ENCODE data around the gene TERT.
A peak's percentile ranks its signal among the peaks of the same experiment; 100 is the strongest.

TERT gene

GRCh38 chr5:1315709-1316587 is 21.1 kb upstream of the TERT start:
- H3K4me1 ChIP-seq = peaks cover 55 to 100% (median 93%) of the 10 kb centered on the region in 10 experiments

GRCh38 chr5:1315018-1315708 is 20.3 kb upstream of the TERT start:
- peak overlapping the region in 6 of 11 experiments; percentile 36 to 78 (median 70); a peak in 8 of 22 replicates for H3K9ac ChIP-seq
- peak overlapping the region in 6 of 11 experiments; percentile 35 to 87 (median 74); a peak in 11 of 22 replicates for H3K27ac ChIP-seq
- no peak for TF ChIP-seq Cebpa-rat (IDR thresholded peaks at IDR 0.05)
- H3K36me3 ChIP-seq = peaks cover 21 to 38% (median 30%) of the 10 kb centered on the region in 11 experiments
- H4K20me1 ChIP-seq = peaks cover 0 to 82% (median 56%) of the 10 kb centered on the region in 11 experiments; a peak in 20 of 22 replicates
- peaks cover 16 to 21% (median 18%) of the 10 kb centered on the region in 11 experiments for H3K9me3 ChIP-seq (replicated peaks in 1 of 11)
- peaks cover 0 to 100% (median 0%) of the 10 kb centered on the region in 11 experiments; a peak in 10 of 22 replicates for H3K27me3 ChIP-seq
- peak overlapping the region; percentile 60 to 98 (median 94) for H3K4me2 ChIP-seq
- peak overlapping the region in 5 of 10 experiments; percentile 21 to 57 (median 46); a peak in 11 of 20 replicates for H3K4me3 ChIP-seq
- H3K4me1 ChIP-seq = peaks cover 55 to 93% (median 89%) of the 10 kb centered on the region in 10 experiments

More at GRCh38 chr5:1315709-1316587, 21.1 kb upstream of the TERT start:
- Histone ChIP-seq H3K9ac (peak overlapping the region in 8 of 11 experiments; percentile 2 to 78 (median 56); a peak in 13 of 22 replicates), H3K27ac (peak overlapping the region in 5 of 11 experiments; percentile 35 to 87 (median 83); a peak in 9 of 22 replicates), H3K9me3 (replicated peaks in 1 of 11) (peaks cover 8 to 13% (median 10%) of the 10 kb centered on the region in 11 experiments), H3K4me3 (peak overlapping the region in 8 of 10 experiments; percentile 2 to 57 (median 38); a peak in 14 of 20 replicates), H3K27me3 (peaks cover 0 to 100% (median 0%) of the 10 kb centered on the region in 11 experiments; a peak in 10 of 22 replicates), H3K36me3 (peaks cover 29 to 42% (median 38%) of the 10 kb centered on the region in 11 experiments), H3K4me2 (peak overlapping the region; percentile 60 to 98 (median 94)), H4K20me1 (peaks cover 0 to 90% (median 64%) of the 10 kb centered on the region in 11 experiments; a peak in 20 of 22 replicates)
- TF ChIP-seq Cebpa-rat (IDR thresholded peaks at IDR 0.05) = no peak

- H3K4me3 ChIP-seq = peak overlapping the region in 4 of 10 experiments; percentile 21 to 57 (median 50); a peak in 9 of 20 replicates
- peak overlapping the region; percentile 10 to 98 (median 94); a peak in 18 of 22 replicates for H3K4me2 ChIP-seq
- H3K27me3 ChIP-seq = peaks cover 0 to 95% (median 0%) of the 10 kb centered on the region in 11 experiments; a peak in 10 of 22 replicates
- peaks cover 51 to 87% (median 83%) of the 10 kb centered on the region in 10 experiments for H3K4me1 ChIP-seq
- H3K9me3 ChIP-seq (replicated peaks in 1 of 11) = peaks cover 22 to 27% (median 24%) of the 10 kb centered on the region in 11 experiments
- H4K20me1 ChIP-seq = peaks cover 0 to 76% (median 50%) of the 10 kb centered on the region in 11 experiments; a peak in 20 of 22 replicates
- TF ChIP-seq Cebpa-rat (IDR thresholded peaks at IDR 0.05) = no peak
- peaks cover 15 to 38% (median 26%) of the 10 kb centered on the region in 11 experiments for H3K36me3 ChIP-seq
- peak overlapping the region in 6 of 11 experiments; percentile 10 to 78 (median 70); a peak in 9 of 22 replicates for H3K9ac ChIP-seq
- H3K27ac ChIP-seq = peak overlapping the region in 7 of 11 experiments; percentile 10 to 87 (median 74); a peak in 12 of 22 replicates
Measured at GRCh38 chr5:1314564-1314982, 19.7 kb upstream of the TERT start.

GRCh38 chr5:1312993-1313833 is 18.3 kb upstream of the TERT start:
- Histone ChIP-seq H3K27ac (peak overlapping the region in 9 of 11 experiments; percentile 8 to 87 (median 71); a peak in 17 of 22 replicates), H3K9ac (peak overlapping the region in 8 of 11 experiments; percentile 28 to 78 (median 62); a peak in 15 of 22 replicates), H3K4me2 (peak overlapping the region; percentile 68 to 98 (median 94)), H3K36me3 (peaks cover 5 to 31% (median 14%) of the 10 kb centered on the region in 11 experiments), H3K4me3 (peak overlapping the region in 6 of 10 experiments; percentile 7 to 57 (median 37); a peak in 11 of 20 replicates), H3K27me3 (peaks cover 0 to 89% (median 0%) of the 10 kb centered on the region in 11 experiments; a peak in 10 of 22 replicates), H3K9me3 (replicated peaks in 1 of 11) (peaks cover 28 to 39% (median 34%) of the 10 kb centered on the region in 11 experiments), H3K4me1 (peaks cover 43 to 74% (median 69%) of the 10 kb centered on the region in 10 experiments), H4K20me1 (peaks cover 0 to 63% (median 36%) of the 10 kb centered on the region in 11 experiments; a peak in 17 of 22 replicates)
- 0 out of 22 replicates have a peak, but pooled peaks of 4 of the 11 experiments have one; percentile 3 to 67 (median 38) for TF ChIP-seq Cebpa-rat (IDR thresholded peaks at IDR 0.05)

- Histone ChIP-seq H4K20me1 (peaks cover 0 to 53% (median 27%) of the 10 kb centered on the region in 11 experiments; a peak in 17 of 22 replicates), H3K9ac (peak overlapping the region in 4 of 11 experiments; percentile 7 to 60 (median 32); a peak in 4 of 22 replicates), H3K4me3 (no peak overlapping the region), H3K4me2 (peak overlapping the region; percentile 68 to 98 (median 94); a peak in 20 of 22 replicates), H3K36me3 (peaks cover 0 to 21% (median 4%) of the 10 kb centered on the region in 11 experiments; a peak in 17 of 22 replicates), H3K4me1 (peaks cover 43 to 64% (median 60%) of the 10 kb centered on the region in 10 experiments), H3K9me3 (replicated peaks in 1 of 11) (peaks cover 28 to 39% (median 34%) of the 10 kb centered on the region in 11 experiments), H3K27ac (peak overlapping the region in 7 of 11 experiments; percentile 33 to 87 (median 66); a peak in 13 of 22 replicates), H3K27me3 (peaks cover 0 to 79% (median 0%) of the 10 kb centered on the region in 11 experiments; a peak in 10 of 22 replicates)
- no peak for TF ChIP-seq Cebpa-rat (IDR thresholded peaks at IDR 0.05)
Measured at GRCh38 chr5:1312206-1312605, 17.3 kb upstream of the TERT start.

- H3K4me2 ChIP-seq = peak overlapping the region in 8 of 11 experiments; percentile 92 to 98 (median 94); a peak in 14 of 22 replicates
- peaks cover 42 to 57% (median 54%) of the 10 kb centered on the region in 10 experiments for H3K4me1 ChIP-seq
- peak overlapping the region in 1 of 11 experiments; percentile 60; a peak in 1 of 22 replicates for H3K9ac ChIP-seq
- peaks cover 28 to 40% (median 37%) of the 10 kb centered on the region in 11 experiments for H3K9me3 ChIP-seq (replicated peaks in 1 of 11)
- H3K4me3 ChIP-seq = peak overlapping the region in 7 of 10 experiments; percentile 17 to 43 (median 26); a peak in 5 of 20 replicates
- H3K36me3 ChIP-seq = peaks cover 0 to 21% (median 0%) of the 10 kb centered on the region in 11 experiments; a peak in 9 of 22 replicates
- H4K20me1 ChIP-seq = peaks cover 0 to 46% (median 20%) of the 10 kb centered on the region in 11 experiments; a peak in 17 of 22 replicates
- no peak for TF ChIP-seq Cebpa-rat (IDR thresholded peaks at IDR 0.05)
- peaks cover 0 to 72% (median 0%) of the 10 kb centered on the region in 11 experiments; a peak in 10 of 22 replicates for H3K27me3 ChIP-seq
- H3K27ac ChIP-seq = peak overlapping the region in 6 of 11 experiments; percentile 33 to 87 (median 69); a peak in 10 of 22 replicates
Measured at GRCh38 chr5:1311439-1312055, 16.7 kb upstream of the TERT start.
